Measurements from ENCODE around the gene PPP1R9A.
A peak's percentile ranks its signal among the peaks of the same experiment; 100 is the strongest.

Gene PPP1R9A

DNA sequence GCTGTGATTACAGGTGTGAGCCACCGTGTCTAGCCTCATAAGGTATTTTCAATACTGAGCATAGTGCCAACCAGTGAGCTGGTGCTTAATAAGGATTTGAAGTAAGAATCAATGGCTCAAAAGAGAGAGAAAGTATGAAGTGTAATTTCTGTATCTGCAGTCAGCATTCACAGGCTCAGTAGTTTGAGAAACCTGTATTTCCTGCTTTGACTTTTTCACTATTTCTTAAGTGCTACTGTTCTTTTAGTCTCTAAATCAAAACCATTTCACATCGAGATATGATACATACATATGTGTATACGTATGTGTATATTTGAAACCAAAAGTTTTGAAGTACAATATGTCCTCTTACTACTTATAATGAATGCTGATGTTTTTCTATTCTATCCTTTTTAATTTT lies 189.9 kb downstream of the PPP1R9A start:
- DNase-seq (ENCODE audit: insufficient read length, low spot score) (no peak), FAIRE-seq (no peak)
- no peak for TF ChIP-seq POLR2A (IDR thresholded peaks at IDR 0.05; ENCODE audit: low read depth, low read length)

DNA sequence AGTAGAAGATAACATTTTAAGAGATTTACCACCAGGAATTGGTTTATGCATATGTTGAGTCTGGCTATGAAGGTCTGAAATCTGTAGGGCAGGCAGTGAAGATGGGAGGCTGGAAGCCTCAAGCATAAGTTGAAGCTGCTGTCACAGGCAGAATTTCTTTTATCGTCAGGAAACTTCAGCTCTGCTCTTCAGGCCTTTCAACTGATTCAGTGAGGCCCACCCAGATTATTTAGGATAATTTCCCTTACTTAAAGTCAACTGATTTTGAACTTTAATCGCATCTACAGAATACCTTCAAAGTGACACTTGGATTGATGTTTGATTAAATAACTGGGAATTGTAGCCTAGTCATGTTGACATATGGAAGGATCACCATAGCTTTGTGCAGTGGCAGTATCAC lies 190.5 kb downstream of the PPP1R9A start:
- DNase-seq (ENCODE audit: insufficient read length, low spot score), result no peak
- FAIRE-seq, result no peak
- TF ChIP-seq POLR2A (IDR thresholded peaks at IDR 0.05; ENCODE audit: low read depth, low read length), result no peak

DNA sequence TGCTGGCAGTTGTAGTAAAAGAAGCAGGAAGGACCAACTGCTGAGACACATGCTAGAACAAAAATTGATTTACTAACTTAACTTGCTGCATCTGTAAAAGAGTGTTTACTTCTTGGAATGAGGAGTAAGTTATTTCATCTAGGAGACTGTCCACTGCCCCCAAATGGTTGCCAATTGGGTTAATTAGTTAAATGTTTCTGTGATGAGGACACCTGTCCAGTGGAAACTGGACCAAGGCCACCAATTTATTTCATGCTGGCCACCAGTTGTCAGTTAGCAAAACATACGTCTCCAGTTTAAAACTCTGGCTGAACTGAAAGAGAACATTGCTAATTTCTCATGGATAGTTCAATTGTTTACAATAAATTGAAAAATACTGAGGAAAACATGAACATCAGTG lies 191.7 kb downstream of the PPP1R9A start:
- TF ChIP-seq POLR2A (IDR thresholded peaks at IDR 0.05; ENCODE audit: low read depth, low read length), result no peak
- FAIRE-seq (no peak), DNase-seq (ENCODE audit: insufficient read length, low spot score) (no peak)

DNA sequence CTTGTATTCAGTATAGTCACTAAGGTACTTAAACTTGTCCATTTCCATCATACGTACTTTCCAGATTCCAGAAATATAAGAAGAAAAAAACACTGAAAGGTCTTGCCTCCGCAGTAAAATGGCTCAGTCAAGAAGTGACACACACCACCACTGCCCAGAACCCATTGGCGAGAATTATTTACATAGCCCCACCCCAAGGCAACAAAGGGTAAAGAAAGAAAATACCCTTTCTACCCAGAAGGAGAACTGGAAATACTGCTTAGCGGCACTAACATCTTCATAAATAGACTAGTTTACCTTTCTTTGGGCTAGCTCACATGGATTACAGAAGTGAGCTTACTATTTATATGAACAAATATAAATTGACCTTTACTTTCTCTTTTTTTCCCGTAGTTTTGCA lies 194.0 kb downstream of the PPP1R9A start:
- TF ChIP-seq POLR2A (IDR thresholded peaks at IDR 0.05; ENCODE audit: low read depth, low read length), result no peak
- FAIRE-seq (no peak), DNase-seq (ENCODE audit: insufficient read length, low spot score) (no peak)

DNA sequence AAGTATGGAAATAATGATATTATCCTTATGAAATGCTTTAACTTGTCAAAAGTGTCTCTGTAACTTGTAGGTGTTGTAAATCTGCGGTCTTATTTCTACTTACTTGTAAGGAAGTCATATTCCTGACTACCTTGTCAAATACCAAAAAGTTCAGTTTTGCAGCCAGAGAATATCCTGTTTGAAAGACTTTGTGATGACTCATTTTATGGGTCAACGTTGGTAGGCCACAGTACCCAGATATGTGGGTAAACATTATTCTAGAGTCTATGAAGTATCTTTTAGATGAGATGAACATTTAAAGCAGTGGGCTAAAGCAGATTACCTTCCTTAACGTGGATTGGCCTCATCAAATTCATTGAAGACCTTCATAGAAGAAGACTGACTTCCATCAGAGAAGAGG lies 195.3 kb downstream of the PPP1R9A start:
- no peak for DNase-seq (ENCODE audit: insufficient read length, low spot score)
- FAIRE-seq, result peak; percentile 83
- TF ChIP-seq POLR2A (IDR thresholded peaks at IDR 0.05; ENCODE audit: low read depth, low read length), result no peak

DNA sequence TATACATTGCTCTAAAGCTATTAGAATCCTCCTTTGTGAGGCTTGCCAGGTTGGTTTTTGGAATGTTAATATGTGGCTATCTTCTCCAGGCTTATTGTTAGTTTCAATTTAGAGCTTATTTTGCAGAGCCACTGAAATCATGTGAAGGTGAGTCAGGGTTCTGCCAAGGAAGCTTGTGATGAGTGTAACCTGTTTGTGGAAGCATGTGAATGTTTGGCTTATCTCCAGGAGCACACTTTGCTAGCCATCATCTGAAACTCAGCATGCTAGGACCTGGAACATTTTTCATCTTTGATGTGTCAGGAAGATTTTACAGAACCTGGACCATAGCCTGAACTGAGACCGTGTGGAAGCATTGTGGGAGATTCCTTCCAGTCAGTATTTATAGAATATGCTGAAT lies 197.3 kb downstream of the PPP1R9A start:
- DNase-seq (ENCODE audit: insufficient read length, low spot score) (peak; percentile 7), FAIRE-seq (peak; percentile 96)

DNA sequence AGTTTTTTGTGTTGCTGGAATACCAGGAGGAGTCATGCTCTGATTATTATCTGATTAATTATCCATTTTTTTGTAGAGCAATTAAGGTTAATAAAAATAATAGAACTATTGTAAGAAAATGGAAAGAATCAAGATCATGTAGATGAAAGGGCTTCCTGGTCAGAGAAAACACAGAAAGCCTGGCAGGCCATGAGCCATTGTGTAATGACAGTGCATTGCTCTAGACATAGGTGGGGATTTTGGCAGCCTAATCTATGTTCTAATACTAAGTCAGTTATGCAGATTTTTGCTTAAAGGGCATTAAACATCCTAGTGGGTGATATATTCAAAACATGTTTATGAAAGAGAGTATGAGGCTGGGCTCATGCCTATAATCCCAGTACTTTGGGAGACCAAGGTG lies 198.2 kb downstream of the PPP1R9A start:
- no peak for TF ChIP-seq POLR2A (IDR thresholded peaks at IDR 0.05; ENCODE audit: low read depth, low read length)
- FAIRE-seq (no peak), DNase-seq (ENCODE audit: insufficient read length, low spot score) (no peak)

More for the DNA sequence above, 197.3 kb downstream of the PPP1R9A start:
- no peak for TF ChIP-seq POLR2A (IDR thresholded peaks at IDR 0.05; ENCODE audit: low read depth, low read length)

DNA sequence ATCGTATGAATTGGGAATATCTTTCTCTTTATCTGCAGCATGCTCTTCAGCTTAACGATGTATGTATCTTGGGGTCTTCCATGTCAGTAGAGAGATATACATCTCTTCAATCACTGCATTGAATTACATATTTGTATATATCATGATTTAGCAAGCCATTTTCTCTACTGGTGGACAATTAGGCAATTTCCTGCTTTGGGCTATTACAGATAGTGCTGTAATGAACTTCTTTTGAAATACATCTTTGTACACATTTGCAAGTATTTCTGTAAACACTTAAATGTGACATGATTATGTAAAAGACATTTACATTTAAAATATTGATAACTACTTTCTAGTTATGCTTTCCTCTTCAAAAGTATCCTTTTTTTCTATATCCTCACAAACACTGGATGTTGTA lies 199.0 kb downstream of the PPP1R9A start:
- no peak for TF ChIP-seq POLR2A (IDR thresholded peaks at IDR 0.05; ENCODE audit: low read depth, low read length)
- FAIRE-seq, result no peak
- no peak for DNase-seq (ENCODE audit: insufficient read length, low spot score)

DNA sequence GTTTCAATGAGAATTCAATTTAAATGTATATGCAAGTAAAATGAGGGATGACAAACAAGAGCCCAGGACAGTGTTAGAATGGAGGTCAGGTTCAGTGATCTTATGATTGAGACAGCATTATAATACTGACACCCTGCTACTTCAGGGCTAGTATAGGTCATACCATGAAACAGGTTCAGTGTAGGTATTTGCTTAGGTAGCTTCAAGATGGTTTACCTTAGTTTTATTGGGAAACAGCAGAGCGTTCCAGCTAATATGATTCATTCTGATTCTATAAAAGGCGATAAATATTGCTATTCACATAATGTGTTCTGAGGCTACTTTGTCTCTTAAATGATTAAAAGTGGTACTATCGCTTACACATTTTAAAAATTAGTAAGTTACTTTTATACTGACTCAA lies 203.3 kb downstream of the PPP1R9A start:
- FAIRE-seq (no peak), DNase-seq (ENCODE audit: insufficient read length, low spot score) (no peak)
- TF ChIP-seq POLR2A (IDR thresholded peaks at IDR 0.05; ENCODE audit: low read depth, low read length), result no peak

DNA sequence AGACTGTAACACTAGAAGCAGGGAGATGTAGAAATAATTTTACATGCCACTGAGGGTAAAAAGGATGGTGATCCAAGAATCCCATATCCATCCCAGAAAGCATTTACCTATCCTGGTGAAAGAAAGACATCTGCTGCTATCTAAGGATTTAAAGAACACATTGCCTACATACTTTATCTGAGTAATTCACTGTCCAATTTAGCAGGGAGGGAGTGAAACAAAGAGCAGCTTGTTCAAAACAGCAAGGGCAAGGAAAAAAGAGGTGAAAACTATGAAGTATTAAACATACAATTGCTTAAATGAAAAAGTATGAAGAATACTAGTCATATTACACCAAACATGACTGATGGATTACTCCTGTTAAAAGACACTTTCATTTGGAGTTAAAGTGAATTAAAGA lies 206.2 kb downstream of the PPP1R9A start:
- TF ChIP-seq POLR2A (IDR thresholded peaks at IDR 0.05; ENCODE audit: low read depth, low read length), result no peak
- DNase-seq (ENCODE audit: insufficient read length, low spot score) (no peak), FAIRE-seq (no peak)

DNA sequence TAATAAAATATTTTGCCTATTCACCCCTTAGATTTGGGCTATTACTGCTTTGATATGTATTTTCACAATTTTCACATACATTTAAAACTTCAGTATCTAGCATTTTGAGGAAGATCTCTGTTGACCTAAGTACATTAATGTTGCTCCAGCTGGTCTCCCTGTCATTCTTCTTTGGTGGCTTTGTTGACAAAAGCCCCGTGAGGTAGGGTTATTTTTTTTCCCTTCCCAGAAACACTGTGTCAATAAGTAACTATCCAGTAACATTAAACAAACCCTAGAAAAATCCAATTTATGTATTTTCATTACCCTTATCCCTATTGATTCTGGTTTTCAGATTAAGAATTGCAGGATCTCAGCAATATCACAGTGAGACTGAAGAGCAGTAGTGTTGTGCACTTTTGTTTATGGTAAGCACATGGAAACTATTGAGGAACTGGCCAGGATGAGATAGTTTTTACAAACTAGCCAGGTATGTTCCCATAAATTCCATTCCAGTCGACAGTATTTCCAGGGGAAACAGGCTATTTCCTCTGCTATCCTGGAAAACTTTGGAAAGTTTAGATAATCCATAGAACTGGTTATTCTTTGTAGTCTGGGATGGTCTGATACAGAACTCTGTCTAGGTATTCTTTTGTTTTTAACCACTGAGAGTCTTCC lies 218.8 kb downstream of the PPP1R9A start:
- TF ChIP-seq POLR2A (IDR thresholded peaks at IDR 0.05; ENCODE audit: low read depth, low read length), result no peak
- DNase-seq (ENCODE audit: insufficient read length, low spot score) (no peak), FAIRE-seq (no peak)

DNA sequence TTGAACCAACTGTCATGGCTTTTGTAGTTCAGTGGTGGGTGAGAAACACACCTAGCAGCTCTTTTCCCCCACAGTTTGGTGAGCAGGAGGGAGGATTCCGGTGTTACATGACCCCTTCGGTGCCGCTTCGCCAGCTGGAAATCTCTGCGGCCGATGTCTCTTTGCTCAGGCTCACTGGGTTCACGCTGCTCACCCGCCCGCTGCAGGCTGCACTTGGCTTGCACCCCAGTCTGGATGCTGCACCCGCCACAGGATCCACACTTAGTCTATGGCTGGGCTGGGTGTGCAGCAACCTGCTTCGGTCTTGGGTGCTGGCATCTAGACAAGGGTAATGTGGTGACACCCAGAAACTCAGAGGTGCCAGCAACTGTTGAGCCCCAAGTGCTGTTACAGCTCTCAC lies 225.1 kb downstream of the PPP1R9A start:
- FAIRE-seq, result no peak
- DNase-seq (ENCODE audit: insufficient read length, low spot score), result no peak
- no peak for TF ChIP-seq POLR2A (IDR thresholded peaks at IDR 0.05; ENCODE audit: low read depth, low read length)

DNA sequence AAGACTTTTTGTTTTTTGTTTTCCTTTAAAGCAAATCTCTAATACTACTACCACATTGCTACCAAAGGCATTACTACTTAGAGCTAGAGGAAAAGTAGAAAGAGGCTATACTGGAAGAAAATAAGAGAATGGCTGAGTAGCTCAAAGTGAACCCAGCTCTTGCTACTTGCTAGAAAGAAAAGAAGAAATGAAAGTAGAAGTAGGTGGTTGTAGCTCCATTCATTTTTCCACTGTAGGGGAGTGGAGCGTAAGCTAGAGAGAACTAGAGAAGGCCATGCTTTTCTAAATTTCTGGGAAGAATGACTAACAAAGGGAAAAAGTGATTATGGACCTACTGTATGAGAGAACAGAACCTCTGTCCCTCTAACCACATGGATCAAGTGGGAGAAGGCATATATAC lies 232.5 kb downstream of the PPP1R9A start:
- DNase-seq (ENCODE audit: insufficient read length, low spot score), result no peak
- no peak for FAIRE-seq
- no peak for TF ChIP-seq POLR2A (IDR thresholded peaks at IDR 0.05; ENCODE audit: low read depth, low read length)

DNA sequence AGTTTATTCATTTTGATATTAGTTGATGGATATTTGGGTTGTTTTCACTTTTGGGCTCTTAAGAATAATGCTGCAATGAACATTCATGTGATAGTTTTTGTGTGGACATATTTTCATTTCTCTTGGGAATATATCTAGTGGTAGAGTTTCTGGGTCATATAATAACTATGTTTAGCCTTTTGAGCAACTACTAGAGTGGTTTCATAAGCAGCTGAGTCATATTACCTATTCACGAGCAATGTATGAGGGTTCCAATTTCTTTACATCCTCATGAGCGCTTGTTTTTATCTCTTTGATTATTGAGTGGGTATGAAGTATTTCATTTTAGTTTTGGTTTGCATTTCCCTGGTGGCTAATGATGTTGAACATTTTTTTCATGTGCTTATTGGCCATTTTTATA lies 234.4 kb downstream of the PPP1R9A start:
- FAIRE-seq (no peak), DNase-seq (ENCODE audit: insufficient read length, low spot score) (no peak)

DNA sequence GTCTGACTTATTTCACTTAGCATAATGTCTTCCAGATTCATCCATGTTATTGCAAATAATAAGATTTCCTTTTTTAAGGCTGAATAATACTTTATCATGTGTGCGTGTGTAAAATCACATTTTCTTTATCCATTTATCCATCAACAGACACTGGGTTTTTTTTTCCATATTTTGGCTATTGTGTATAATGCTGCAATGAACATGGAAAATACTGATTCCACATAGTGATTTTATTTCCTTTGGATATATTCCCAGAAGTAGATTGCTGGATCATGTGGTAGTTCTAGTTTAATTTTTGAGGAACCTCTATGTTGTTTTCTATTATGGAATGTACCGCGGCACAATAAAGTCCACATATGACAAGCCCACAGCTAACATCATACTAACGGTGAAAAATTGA lies 236.9 kb downstream of the PPP1R9A start:
- TF ChIP-seq POLR2A (IDR thresholded peaks at IDR 0.05; ENCODE audit: low read depth, low read length), result no peak
- no peak for FAIRE-seq
- DNase-seq (ENCODE audit: insufficient read length, low spot score), result no peak

More for the DNA sequence above, 234.4 kb downstream of the PPP1R9A start:
- no peak for TF ChIP-seq POLR2A (IDR thresholded peaks at IDR 0.05; ENCODE audit: low read depth, low read length)

DNA sequence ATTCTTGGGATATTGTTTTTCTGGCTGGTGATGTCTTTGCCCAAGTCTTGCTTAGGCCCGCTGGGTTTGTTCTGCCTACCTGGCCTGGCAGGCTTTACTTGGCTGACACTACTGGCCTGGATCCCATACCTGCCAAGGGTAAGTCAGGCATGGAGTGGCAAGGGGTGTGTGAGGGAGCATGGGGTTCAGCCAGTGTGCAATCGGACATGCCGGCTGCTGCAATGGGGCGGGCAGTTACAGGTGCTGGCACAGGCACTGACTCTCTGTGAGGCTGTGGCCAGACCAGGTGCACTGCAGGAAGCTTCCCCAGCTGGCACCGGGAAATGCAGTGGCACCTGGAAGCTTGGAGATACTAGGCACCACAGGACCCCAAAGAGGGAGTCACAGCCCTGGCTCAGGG lies 248.6 kb downstream of the PPP1R9A start:
- DNase-seq (ENCODE audit: insufficient read length, low spot score) (no peak), FAIRE-seq (no peak)
- TF ChIP-seq POLR2A (IDR thresholded peaks at IDR 0.05; ENCODE audit: low read depth, low read length), result no peak
